WTC11 (cell line): ENCODE results near the gene LEMD3.

Source experiments
- CBFB ChIP-seq: sonication (generic); formaldehyde crosslinking; IDR thresholded peaks from 2 replicates; pipeline ENCODE4 v1.8.1; 2022; ENCODE audit warnings: mild to moderate bottlenecking, low read depth, missing genetic modification reagents
- CTCF ChIP-seq: fragments of 200-600 bp; IDR thresholded peaks from 2 replicates; pipeline ENCODE4 v1.8.0; 2022; ENCODE audit warnings: antibody characterized with exemption
- ERG ChIP-seq: fragments of 250-450 bp; sonication (Bioruptor Pico); IDR thresholded peaks from 2 replicates; pipeline ENCODE4 v1.8.0; 2021; ENCODE audit warnings: mild to moderate bottlenecking
- ZNF138 ChIP-seq: sonication (generic); formaldehyde crosslinking; conservative IDR thresholded peaks from 2 replicates; pipeline ENCODE4 v1.8.1; 2022; ENCODE audit warnings: mild to moderate bottlenecking, moderate library complexity, missing genetic modification reagents
- ZNF512 ChIP-seq: sonication (generic); formaldehyde crosslinking; IDR thresholded peaks from 2 replicates; pipeline ENCODE4 v1.8.1; 2022; ENCODE audit warnings: missing genetic modification reagents, borderline replicate concordance

GRCh38 chr12:65292241-65292640, 122.9 kb downstream of the LEMD3 start:
- TF ChIP-seq ERG (CRISPR knock-in tag) (no peak), ZNF138 (CRISPR knock-in tag) (no peak), CTCF (no peak), ZNF512 (CRISPR knock-in tag) (no peak), CBFB (no peak)
